Measurements from ENCODE around the gene TTLL13. TPM values are rescaled to one million over a fixed set of nuclear protein-coding genes. Genes with fewer than 3 reads are reported as not detected.
"Not testable (repeated sequence)": the region's sequence is repeated elsewhere in the genome, so short reads cannot be mapped to it uniquely, and the experiment has no call there.

TTLL13 gene
- total and polyA plus RNA-seq, 2 of the 4 experiments (the other 2 are of a cell fraction): 0.10 TPM; not detected in 1

- H2BK15ac ChIP-seq (ENCODE audit: low read depth, low read length); dilution Hi-C loops (cut with HindIII; ENCODE audit: low sequenced_read_pairs, unreplicated experiment); DNase-seq; H4K5ac ChIP-seq (ENCODE audit: low read depth, low read length); BruUV-seq (replicated peaks); ATAC-seq (ENCODE audit: low read depth); H3K27me3 ChIP-seq (ENCODE audit: control insufficient read depth, insufficient read depth, low read length); H2AFZ ChIP-seq (replicated peaks; ENCODE audit: low read length, poor library complexity); H2AK5ac ChIP-seq (ENCODE audit: low read depth, low read length); H3K36me3 ChIP-seq (ENCODE audit: control insufficient read depth, insufficient read depth, low read length); H3K18ac ChIP-seq (ENCODE audit: low read depth, low read length); H3K4me2 ChIP-seq (ENCODE audit: low read depth, low read length); H3K4me3 ChIP-seq (ENCODE audit: insufficient read depth, low read depth, low read length); H4K8ac ChIP-seq (ENCODE audit: low read depth in 2 of 2, low read length in 2 of 2); H4K20me1 ChIP-seq (ENCODE audit: insufficient read depth, low read length); POLR2A ChIA-PET (ENCODE audit: unreplicated experiment); H3K9ac ChIP-seq (ENCODE audit: low read depth, low read length); H3K23ac ChIP-seq (ENCODE audit: low read depth, low read length); H2BK20ac ChIP-seq (ENCODE audit: low read depth, low read length); H3K14ac ChIP-seq (replicated peaks; ENCODE audit: low read depth, low read length); intact Hi-C loops (cut with micrococcal nuclease); H4K91ac ChIP-seq (ENCODE audit: insufficient read depth, low read depth, low read length); H3K56ac ChIP-seq (ENCODE audit: extremely low read depth, insufficient read depth, low read length); CTCF ChIA-PET; H2BK120ac ChIP-seq (ENCODE audit: low read depth, low read length); H3K9me1 ChIP-seq (ENCODE audit: insufficient read depth, low read length); H3K4ac ChIP-seq (ENCODE audit: low read depth, low read length); H3K4me1 ChIP-seq (ENCODE audit: control insufficient read depth, insufficient read depth, low read length); H3K79me1 ChIP-seq (ENCODE audit: low read depth in 1 of 2, low read length in 2 of 2); in situ Hi-C loops (cut with MboI; ENCODE audit: low sequenced_read_pairs); H2AK9ac ChIP-seq (replicated peaks; ENCODE audit: low read depth, low read length, poor library complexity); H3K27ac ChIP-seq (ENCODE audit: insufficient read depth, low read length); H3K9me3 ChIP-seq (ENCODE audit: control insufficient read depth, insufficient read depth, low read length); H2BK5ac ChIP-seq (ENCODE audit: low read depth, low read length, poor library complexity, severe bottlenecking): not testable (repeated sequence)
- peak; percentile 48; the same call in 1 of the 2 replicates for TF ChIP-seq CEBPB (IDR thresholded peaks at IDR 0.05; ENCODE audit: low read depth, low read length)
- no CpG with 5 or more reads among the region's 4 CpGs for whole genome bisulfite sequencing, 2 experiments (ENCODE audit: extremely low coverage in 2 of 2, insufficient read length in 1 of 2)
These were observed 47.0 kb downstream of the TTLL13 start for GRCh38 chr15:90296316-90296884.

Data from IMR-90 (cell line).